ENCODE data around the gene DLX3. TPM values are rescaled to one million over a fixed set of nuclear protein-coding genes. Genes with fewer than 3 reads are reported as not detected.

DLX3 gene
- total and polyA plus RNA-seq, 4 donors = not detected

DNA sequence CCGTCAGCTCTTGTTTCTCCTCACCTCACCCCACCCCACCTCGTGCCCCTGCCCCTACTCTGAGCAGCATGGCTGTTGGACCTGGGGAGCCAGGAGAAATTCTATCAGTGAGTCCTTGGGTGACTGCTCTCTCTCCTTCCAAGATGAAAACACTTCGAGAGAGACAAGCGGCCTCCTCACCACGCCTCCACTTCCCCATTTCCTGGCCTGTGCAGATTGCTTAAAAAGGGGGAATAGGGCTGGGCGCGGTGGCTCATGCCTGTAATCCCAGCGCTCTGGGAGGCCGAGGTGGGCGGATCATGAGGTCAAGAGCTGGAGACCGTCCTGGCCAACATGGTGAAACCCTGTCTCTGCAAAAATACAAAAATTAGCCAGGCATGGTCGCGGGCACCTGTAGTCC is 16.5 kb downstream of the DLX3 start:
- H3K9ac ChIP-seq (ENCODE audit: low read depth in 1 of 2, low read length in 2 of 2) = no peak overlapping the region
- no peak overlapping the region for H3K27ac ChIP-seq (ENCODE audit: low read depth in 1 of 2, low read length in 2 of 2)
- H3K9me3 ChIP-seq (ENCODE audit: control insufficient read depth in 4 of 4, low read length in 3 of 4) = no peaks in the 10 kb centered on the region
- 55% methylated on average over 13 of the region's 13 CpGs for WGBS
- H3K4me3 ChIP-seq (ENCODE audit: low read depth in 1 of 3, low read length in 3 of 3) = no peak overlapping the region
- no peaks in the 10 kb centered on the region for H3K36me3 ChIP-seq (ENCODE audit: control insufficient read depth in 4 of 4, insufficient read depth in 3 of 4, low read depth in 1 of 4, low read length in 3 of 4)
- TF ChIP-seq ATF3 (IDR thresholded peaks at IDR 0.05) (no peak), MAX (IDR thresholded peaks at IDR 0.05) (no peak), EGR1 (IDR thresholded peaks at IDR 0.05; ENCODE audit: low read depth in 2 of 2) (no peak), RAD21 (IDR thresholded peaks at IDR 0.05) (no peak), HNF4G (IDR thresholded peaks at IDR 0.05) (no peak), SP1 (IDR thresholded peaks at IDR 0.05) (no peak), YY1 (IDR thresholded peaks at IDR 0.05) (no peak), JUND (IDR thresholded peaks at IDR 0.05) (no peak), FOXA2 (IDR thresholded peaks at IDR 0.05) (no peak), GABPA (IDR thresholded peaks at IDR 0.05 in 1 of 2, conservative IDR thresholded peaks at IDR 0.05 in 1 of 2) (no peak), HNF4A (conservative IDR thresholded peaks at IDR 0.05) (no peak)
- TF ChIP-seq, protein P1, sequence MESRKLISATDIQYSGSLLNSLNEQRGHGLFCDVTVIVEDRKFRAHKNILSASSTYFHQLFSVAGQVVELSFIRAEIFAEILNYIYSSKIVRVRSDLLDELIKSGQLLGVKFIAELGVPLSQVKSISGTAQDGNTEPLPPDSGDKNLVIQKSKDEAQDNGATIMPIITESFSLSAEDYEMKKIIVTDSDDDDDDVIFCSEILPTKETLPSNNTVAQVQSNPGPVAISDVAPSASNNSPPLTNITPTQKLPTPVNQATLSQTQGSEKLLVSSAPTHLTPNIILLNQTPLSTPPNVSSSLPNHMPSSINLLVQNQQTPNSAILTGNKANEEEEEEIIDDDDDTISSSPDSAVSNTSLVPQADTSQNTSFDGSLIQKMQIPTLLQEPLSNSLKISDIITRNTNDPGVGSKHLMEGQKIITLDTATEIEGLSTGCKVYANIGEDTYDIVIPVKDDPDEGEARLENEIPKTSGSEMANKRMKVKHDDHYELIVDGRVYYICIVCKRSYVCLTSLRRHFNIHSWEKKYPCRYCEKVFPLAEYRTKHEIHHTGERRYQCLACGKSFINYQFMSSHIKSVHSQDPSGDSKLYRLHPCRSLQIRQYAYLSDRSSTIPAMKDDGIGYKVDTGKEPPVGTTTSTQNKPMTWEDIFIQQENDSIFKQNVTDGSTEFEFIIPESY (IDR thresholded peaks at IDR 0.05) = no peak
- TF ChIP-seq, protein P2, sequence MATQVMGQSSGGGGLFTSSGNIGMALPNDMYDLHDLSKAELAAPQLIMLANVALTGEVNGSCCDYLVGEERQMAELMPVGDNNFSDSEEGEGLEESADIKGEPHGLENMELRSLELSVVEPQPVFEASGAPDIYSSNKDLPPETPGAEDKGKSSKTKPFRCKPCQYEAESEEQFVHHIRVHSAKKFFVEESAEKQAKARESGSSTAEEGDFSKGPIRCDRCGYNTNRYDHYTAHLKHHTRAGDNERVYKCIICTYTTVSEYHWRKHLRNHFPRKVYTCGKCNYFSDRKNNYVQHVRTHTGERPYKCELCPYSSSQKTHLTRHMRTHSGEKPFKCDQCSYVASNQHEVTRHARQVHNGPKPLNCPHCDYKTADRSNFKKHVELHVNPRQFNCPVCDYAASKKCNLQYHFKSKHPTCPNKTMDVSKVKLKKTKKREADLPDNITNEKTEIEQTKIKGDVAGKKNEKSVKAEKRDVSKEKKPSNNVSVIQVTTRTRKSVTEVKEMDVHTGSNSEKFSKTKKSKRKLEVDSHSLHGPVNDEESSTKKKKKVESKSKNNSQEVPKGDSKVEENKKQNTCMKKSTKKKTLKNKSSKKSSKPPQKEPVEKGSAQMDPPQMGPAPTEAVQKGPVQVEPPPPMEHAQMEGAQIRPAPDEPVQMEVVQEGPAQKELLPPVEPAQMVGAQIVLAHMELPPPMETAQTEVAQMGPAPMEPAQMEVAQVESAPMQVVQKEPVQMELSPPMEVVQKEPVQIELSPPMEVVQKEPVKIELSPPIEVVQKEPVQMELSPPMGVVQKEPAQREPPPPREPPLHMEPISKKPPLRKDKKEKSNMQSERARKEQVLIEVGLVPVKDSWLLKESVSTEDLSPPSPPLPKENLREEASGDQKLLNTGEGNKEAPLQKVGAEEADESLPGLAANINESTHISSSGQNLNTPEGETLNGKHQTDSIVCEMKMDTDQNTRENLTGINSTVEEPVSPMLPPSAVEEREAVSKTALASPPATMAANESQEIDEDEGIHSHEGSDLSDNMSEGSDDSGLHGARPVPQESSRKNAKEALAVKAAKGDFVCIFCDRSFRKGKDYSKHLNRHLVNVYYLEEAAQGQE (IDR thresholded peaks at IDR 0.05) = no peak
- peaks cover 0 to 7% (median 3%) of the 10 kb centered on the region in 4 donors for H3K27me3 ChIP-seq (ENCODE audit: control insufficient read depth in 4 of 4, insufficient read depth in 4 of 4, low read length in 3 of 4)
- H3K4me1 ChIP-seq (ENCODE audit: control insufficient read depth in 4 of 4, insufficient read depth in 4 of 4, low read length in 3 of 4) = no peaks in the 10 kb centered on the region
- no peak for DNase-seq (ENCODE audit: low spot score)

GRCh38 chr17:49977463-49978389 is 17.3 kb downstream of the DLX3 start:
- no peak for DNase-seq (ENCODE audit: low spot score)
- Histone ChIP-seq H3K36me3 (ENCODE audit: control insufficient read depth in 4 of 4, insufficient read depth in 3 of 4, low read depth in 1 of 4, low read length in 3 of 4) (no peaks in the 10 kb centered on the region), H3K27ac (ENCODE audit: low read depth in 1 of 2, low read length in 2 of 2) (no peak overlapping the region), H3K9ac (ENCODE audit: low read depth in 1 of 2, low read length in 2 of 2) (no peak overlapping the region), H3K9me3 (ENCODE audit: control insufficient read depth in 4 of 4, low read length in 3 of 4) (no peaks in the 10 kb centered on the region), H3K4me3 (ENCODE audit: low read depth in 1 of 3, low read length in 3 of 3) (no peak overlapping the region), H3K27me3 (ENCODE audit: control insufficient read depth in 4 of 4, insufficient read depth in 4 of 4, low read length in 3 of 4) (peaks cover 0 to 7% (median 3%) of the 10 kb centered on the region in 4 donors), H3K4me1 (ENCODE audit: control insufficient read depth in 4 of 4, insufficient read depth in 4 of 4, low read length in 3 of 4) (peaks cover 0 to under 1% (median 0%) of the 10 kb centered on the region in 4 donors)
- WGBS = 55% methylated on average over 7 of the region's 7 CpGs
- TF ChIP-seq JUND (IDR thresholded peaks at IDR 0.05) (no peak), ATF3 (IDR thresholded peaks at IDR 0.05) (no peak), HNF4G (IDR thresholded peaks at IDR 0.05) (no peak), SP1 (IDR thresholded peaks at IDR 0.05) (no peak), HNF4A (conservative IDR thresholded peaks at IDR 0.05) (no peak), GABPA (IDR thresholded peaks at IDR 0.05 in 1 of 2, conservative IDR thresholded peaks at IDR 0.05 in 1 of 2) (no peak), MAX (IDR thresholded peaks at IDR 0.05) (no peak)
- TF ChIP-seq, protein P2 (IDR thresholded peaks at IDR 0.05) = no peak
- TF ChIP-seq, protein P1 (IDR thresholded peaks at IDR 0.05) = no peak
